ENCODE results near the gene NINJ2. TPM values are rescaled to one million over a fixed set of nuclear protein-coding genes. Genes with fewer than 3 reads are reported as not detected.

Gene NINJ2
- total RNA-seq, 1 donor from 2014 or later = 18.5 TPM

GRCh38 chr12:617304-617915 lies 45.8 kb downstream of the NINJ2 start:
- no peak for DNase-seq (ENCODE audit: low spot score)

GRCh38 chr12:615620-616019 lies 47.6 kb downstream of the NINJ2 start:
- DNase-seq (ENCODE audit: low spot score) = no peak

DNA sequence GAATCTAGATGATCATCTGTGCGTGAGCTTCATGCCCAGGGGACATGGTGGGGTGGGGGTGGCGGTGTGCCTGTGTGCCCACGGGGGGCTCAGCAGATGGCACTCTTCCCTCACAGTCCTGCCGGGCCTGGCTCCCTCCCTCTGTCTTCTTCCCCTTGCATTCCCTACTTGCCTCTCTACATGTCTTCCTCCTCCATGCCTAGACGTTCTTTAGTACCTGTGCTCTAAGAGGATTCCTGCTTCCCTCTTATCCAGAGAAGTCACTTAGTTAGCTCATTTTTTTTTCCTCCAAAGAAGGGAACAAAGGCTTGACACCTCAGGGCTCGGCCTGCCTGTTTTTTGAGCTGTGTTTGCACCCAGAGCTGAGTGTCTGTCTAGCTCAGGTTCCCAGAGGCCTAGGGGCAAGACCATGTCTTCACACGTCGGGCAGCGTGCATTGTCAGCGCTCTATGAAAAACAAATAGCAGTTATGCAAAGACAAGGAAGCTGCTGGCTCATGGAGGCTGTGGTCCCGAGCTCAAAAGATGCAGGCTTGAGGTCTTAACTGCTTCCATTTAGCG lies 48.8 kb downstream of the NINJ2 start:
- peak; percentile 88 for DNase-seq (ENCODE audit: low spot score)

- peak; percentile 26 for DNase-seq (ENCODE audit: low spot score)
These were observed 49.2 kb downstream of the NINJ2 start for GRCh38 chr12:613996-614395.

DNA sequence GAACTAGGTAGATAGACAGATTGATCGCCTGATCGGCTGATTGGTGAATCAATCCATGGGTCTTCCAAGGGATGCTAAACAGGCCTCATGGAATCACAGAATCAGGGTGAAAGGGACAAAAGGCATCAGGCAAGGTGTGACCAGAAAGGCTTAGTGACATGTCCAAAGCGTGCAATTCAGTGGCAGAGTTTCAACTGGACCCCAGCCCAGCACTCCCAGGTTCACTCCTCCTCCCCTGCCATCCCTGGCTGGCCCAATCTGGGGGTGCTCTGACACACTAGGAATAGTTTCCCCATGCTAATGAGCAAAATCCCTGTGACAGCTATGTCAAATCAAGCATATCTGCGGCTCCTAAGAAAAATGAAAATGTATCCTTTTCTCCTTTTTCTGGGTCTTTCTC lies 50.4 kb downstream of the NINJ2 start:
- peak; percentile 74 for DNase-seq (ENCODE audit: low spot score)

DNA sequence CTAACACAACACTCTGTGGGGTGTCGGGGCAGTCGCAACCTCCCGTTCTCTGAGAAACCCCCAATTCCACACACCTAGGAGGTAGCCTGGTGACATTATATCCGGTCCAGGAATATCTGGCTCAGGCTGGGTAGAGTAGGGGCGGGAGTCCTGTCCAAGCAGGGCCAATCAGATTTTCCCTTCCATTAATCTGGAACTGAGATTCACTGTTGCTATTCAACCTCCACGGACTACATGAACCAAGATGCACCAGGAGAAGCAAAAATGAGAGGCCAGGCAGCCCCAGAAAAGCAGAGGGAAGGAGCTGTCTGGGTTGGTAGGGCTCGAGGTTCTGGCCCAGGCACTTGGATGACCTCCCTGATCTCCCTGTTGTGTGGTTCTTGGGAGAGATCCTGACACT lies 51.0 kb downstream of the NINJ2 start:
- peak; percentile 12 for DNase-seq (ENCODE audit: low spot score)

- peak; percentile 1 for DNase-seq (ENCODE audit: low spot score)
These were observed 51.5 kb downstream of the NINJ2 start for GRCh38 chr12:611721-612120.

DNA sequence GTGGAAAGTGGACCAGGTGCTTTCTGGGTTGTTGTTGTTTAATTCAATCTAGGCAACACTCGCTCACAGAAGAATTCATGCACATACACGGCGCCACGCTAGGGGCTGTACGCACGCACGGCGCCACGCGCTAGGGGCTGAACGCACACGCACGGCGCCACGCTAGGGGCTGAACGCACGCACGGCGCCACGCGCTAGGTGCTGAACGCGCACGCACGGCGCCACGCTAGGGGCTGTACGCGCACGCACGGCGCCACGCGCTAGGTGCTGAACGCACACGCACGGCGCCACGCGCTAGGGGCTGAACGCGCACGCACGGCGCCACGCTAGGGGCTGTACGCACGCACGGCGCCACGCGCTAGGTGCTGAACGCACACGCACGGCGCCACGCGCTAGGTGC lies 54.3 kb downstream of the NINJ2 start:
- DNase-seq (ENCODE audit: low spot score) = peak; percentile 14

DNA sequence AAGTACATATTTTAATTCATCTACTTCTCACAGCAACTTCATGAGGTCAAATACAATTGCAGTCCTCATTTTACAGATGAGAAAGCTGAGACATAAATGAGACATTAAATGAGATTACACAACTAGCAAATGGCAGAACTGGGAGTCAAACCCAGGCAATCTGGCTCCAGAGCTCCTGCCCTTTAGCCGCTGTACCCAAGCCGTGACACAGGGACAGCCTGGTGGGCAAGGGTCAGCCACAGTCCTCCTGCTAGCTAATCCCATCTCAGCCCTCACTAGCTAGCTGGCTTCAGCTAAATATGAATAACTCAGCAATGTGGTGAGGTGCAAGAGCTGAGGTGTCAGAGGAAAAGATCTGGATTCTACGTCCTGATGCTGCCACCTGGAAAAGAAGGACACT lies 54.8 kb downstream of the NINJ2 start:
- DNase-seq (ENCODE audit: low spot score) = peak; percentile 37

DNA sequence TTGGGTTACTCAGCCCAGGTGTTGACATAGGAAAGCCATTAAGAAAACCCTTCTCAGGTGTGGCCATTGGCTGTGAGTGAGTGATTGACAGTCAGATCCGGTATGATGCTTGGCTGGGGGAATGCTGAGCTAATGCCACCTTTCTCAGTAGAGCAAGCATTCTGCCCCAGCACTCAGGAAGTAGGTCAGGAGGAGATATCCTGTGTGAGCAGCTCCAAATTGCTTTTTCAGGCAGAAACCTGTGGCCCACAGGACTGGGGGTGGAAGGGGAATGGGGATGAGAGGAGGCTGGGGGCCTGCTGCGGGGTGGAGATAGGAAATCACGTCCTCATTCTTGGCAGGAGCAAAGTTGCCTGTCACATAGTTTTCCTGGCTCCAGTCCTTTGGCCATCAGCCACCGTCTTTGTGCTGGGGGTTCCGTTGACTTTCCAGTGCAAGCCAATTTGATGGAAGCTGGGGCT lies 55.7 kb downstream of the NINJ2 start:
- peak; percentile 72 for DNase-seq (ENCODE audit: low spot score)

GRCh38 chr12:604956-605355 lies 58.3 kb downstream of the NINJ2 start:
- peak; percentile 64 for DNase-seq (ENCODE audit: low spot score)

DNA sequence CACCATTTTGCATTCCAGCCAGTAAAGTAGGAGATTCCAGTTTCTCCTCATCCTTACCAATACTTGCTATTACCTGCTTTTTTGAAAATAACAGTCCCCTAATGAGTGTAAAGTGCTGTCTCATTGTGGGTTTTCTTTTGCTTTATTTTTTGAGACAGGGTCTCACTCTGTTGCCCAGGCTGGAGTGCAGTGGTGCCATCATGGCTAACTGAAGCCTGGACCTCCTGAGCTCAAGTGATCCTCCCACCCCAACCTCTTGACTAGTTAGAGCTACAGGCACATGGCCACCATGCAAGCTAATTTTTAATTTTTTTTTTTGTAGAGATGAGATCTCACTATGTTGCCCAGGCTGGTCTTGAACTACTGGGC lies 60.6 kb downstream of the NINJ2 start:
- no peak for DNase-seq (ENCODE audit: low spot score)

DNA sequence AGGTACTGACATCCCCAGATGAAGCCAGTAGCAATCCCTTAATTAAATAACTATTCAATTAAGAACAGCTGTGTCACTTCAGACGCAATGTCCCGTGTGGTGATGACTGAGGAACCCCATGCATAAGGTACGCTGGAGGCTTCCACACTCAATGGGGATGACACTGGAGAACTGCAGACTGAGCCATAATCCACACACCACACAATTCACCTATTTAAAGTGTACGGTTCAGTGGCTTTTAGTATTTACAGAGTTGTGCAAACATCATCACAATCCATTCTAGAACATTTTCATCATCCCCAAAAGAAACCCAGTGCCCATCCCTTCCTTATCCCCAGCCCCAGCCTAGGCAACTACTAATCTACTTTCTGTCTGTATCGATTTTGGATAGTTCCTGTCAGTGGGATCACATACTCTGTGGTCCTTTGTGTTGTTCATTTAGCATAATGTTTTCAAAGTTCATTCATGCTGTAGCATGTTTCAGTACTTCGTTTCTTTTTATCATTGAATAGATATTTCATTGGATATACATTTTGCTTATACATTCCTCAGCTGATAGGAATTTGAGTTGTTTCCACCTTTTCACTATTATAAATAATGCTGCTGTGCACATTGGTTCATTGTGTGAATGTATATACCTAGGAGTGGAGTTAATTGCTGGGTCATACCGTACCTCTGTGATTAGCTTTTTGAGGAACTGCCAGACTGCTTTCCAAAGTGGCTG lies 61.1 kb downstream of the NINJ2 start:
- DNase-seq (ENCODE audit: low spot score) = no peak

DNA sequence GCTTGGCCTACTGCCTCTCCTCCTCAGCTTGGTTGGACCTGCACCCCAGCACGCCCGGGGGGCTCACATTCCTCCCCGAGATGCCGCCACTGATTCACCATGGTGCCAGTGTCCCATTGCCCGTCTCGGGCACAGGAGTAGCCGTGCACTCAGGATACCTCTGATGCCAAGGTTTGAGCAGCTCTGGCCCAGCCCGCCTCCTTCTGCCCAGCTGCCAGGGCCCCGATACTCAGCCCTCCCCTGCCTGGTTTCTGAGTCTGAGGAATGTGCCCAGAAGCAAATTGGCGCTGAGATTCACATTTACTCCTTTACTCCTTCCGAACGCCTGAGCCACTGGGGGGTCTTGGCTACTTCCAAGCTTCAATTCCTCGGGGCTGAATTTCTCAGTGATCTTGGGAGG lies 63.5 kb downstream of the NINJ2 start:
- DNase-seq (ENCODE audit: low spot score) = no peak

DNA sequence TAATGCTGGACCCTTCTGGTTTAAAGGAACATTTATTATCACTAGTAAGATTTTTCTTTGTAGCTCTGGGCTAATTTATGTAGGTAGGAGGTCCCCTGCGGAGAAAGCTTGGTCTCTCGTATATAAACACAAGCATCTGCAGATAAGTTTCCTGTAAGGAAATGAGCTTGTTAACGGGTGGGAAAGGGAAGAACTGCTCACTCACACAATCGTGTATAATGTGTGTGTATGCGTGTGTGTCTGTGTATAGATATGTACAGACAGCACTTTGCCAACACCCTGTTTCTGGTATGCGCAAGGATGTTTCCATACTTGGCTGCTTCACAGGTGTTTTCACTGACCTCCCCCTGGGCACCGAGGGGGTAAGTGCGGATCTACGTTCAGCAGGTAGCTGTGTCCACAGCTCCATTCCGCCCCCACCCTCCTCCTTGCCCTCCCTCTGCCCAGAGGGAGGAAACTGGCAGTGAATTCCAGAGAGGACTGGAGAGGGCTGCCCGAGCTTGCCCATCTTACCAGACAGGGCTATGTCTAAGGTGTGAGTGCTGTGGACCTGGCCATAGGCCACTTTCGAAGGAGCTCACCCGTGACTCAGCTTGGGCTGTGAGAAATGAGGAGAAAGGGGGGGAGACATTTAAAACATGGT lies 65.2 kb downstream of the NINJ2 start:
- no peak for DNase-seq (ENCODE audit: low spot score)

- no peak for DNase-seq (ENCODE audit: low spot score)
These were observed 69.6 kb downstream of the NINJ2 start for GRCh38 chr12:593396-594270.

GRCh38 chr12:592024-592505 lies 71.2 kb downstream of the NINJ2 start:
- no peak for DNase-seq (ENCODE audit: low spot score)

DNA sequence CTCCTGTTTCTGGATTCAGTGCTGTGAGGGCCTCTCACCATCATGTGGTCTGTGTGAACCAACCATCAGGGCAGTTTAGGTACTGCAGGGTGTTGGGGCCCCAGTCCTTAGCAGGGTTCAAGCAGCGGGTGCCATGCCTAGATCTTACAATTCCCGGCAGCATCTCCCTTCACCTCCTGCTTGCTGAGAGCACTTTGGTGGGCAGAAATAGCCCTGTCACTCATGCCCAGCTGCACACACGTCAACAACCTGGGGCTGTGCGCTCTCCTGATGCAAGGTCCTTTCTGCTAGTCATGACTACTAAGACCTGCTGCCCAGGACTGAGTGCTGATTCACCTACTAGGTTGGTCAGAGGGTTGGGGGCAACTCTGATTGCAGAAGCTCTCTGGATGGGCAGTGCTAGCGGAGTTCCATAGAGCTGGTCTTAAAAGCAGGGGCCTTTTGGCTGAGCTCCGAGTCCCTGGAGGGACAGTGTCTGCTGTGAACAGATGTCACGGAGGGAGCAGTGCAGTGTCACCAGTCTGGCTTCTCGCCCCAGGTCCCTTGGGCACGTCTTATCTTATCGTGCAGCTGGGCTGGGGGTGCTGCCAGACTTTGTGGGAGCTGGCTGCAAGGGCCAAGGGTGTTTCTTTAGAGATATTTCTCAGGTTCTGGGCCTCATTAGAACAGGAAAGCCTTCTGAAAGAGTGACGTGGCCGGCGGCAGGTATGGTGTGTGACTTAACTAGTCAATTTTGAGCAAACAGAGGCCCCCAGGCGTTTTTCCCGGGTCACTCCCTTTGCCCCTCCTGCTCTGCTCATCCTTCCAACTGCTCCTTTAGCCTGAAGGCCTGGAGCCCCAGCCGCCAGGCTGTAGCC lies 71.8 kb downstream of the NINJ2 start:
- no peak for DNase-seq (ENCODE audit: low spot score)

GRCh38 chr12:590206-590750 lies 73.0 kb downstream of the NINJ2 start:
- DNase-seq (ENCODE audit: low spot score) = no peak

GRCh38 chr12:588646-589045 lies 74.6 kb downstream of the NINJ2 start:
- no peak for DNase-seq (ENCODE audit: low spot score)
